Measurements from ENCODE around the gene KLRD1. TPM values are rescaled to one million over a fixed set of nuclear protein-coding genes. Genes with fewer than 3 reads are reported as not detected.
"Not testable (repeated sequence)": the region's sequence is repeated elsewhere in the genome, so short reads cannot be mapped to it uniquely, and the experiment has no call there.

Gene KLRD1
- total and polyA plus RNA-seq, 12 donors, result 0.10 to 3.1 (median 0.68) TPM

GRCh38 chr12:10372559-10372958 is 64.9 kb downstream of the KLRD1 start:
- TF ChIP-seq, protein P1, sequence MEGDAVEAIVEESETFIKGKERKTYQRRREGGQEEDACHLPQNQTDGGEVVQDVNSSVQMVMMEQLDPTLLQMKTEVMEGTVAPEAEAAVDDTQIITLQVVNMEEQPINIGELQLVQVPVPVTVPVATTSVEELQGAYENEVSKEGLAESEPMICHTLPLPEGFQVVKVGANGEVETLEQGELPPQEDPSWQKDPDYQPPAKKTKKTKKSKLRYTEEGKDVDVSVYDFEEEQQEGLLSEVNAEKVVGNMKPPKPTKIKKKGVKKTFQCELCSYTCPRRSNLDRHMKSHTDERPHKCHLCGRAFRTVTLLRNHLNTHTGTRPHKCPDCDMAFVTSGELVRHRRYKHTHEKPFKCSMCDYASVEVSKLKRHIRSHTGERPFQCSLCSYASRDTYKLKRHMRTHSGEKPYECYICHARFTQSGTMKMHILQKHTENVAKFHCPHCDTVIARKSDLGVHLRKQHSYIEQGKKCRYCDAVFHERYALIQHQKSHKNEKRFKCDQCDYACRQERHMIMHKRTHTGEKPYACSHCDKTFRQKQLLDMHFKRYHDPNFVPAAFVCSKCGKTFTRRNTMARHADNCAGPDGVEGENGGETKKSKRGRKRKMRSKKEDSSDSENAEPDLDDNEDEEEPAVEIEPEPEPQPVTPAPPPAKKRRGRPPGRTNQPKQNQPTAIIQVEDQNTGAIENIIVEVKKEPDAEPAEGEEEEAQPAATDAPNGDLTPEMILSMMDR (IDR thresholded peaks at IDR 0.05), result no peak
- TF ChIP-seq POLR2A (IDR thresholded peaks at IDR 0.05), result no peak
- peaks cover 0 to 9% of the 10 kb centered on the region in 2 donors for H3K4me1 ChIP-seq (replicated peaks in 1 of 2)
- no peaks in the 10 kb centered on the region for H3K36me3 ChIP-seq (replicated peaks in 1 of 2)
- H3K4me3 ChIP-seq, result no peak overlapping the region
- intact Hi-C loops (cut with DNase I), result no loop called here
- DNase-seq, result no peak
- 42 to 71% (median 44%) methylated on average over 1 of the region's 1 CpG for WGBS, 4 donors
- no peaks in the 10 kb centered on the region for H3K9me3 ChIP-seq (replicated peaks in 1 of 3)
- H3K27ac ChIP-seq, result no peak overlapping the region
- H3K27me3 ChIP-seq, result no peaks in the 10 kb centered on the region

DNA sequence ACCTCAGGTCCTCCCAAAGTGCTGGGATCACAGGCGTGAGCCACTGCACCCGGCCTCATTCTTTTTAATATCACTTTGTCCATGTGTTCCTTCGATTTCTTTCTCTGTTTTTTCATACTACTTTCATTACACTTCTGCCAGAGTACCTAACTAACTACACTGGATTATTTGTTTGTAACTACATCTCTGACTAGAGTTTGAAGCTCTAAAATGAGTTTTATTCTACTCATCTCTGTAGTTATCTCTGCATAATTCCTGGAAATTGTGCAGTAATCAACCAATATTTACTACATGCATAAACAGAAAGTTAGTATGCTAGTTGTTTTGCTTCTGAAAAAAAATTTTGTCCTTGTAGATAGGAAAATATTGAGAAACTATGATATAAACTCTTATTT is 67.0 kb downstream of the KLRD1 start:
- TF ChIP-seq POLR2A (IDR thresholded peaks at IDR 0.05), result no peak
- TF ChIP-seq, protein P1 (IDR thresholded peaks at IDR 0.05), result no peak
- 89 to 94% (median 91%) methylated on average over 3 of the region's 3 CpGs for WGBS, 4 donors
- Histone ChIP-seq H3K27me3 (no peaks in the 10 kb centered on the region), H3K27ac (no peak overlapping the region), H3K4me3 (no peak overlapping the region), H3K36me3 (replicated peaks in 1 of 2) (no peaks in the 10 kb centered on the region), H3K4me1 (replicated peaks in 1 of 2) (peaks cover 0 to 1% of the 10 kb centered on the region in 2 donors), H3K9me3 (replicated peaks in 1 of 3) (no peaks in the 10 kb centered on the region)
- DNase-seq, result no peak
- intact Hi-C loops (cut with DNase I), result no loop called here

DNA sequence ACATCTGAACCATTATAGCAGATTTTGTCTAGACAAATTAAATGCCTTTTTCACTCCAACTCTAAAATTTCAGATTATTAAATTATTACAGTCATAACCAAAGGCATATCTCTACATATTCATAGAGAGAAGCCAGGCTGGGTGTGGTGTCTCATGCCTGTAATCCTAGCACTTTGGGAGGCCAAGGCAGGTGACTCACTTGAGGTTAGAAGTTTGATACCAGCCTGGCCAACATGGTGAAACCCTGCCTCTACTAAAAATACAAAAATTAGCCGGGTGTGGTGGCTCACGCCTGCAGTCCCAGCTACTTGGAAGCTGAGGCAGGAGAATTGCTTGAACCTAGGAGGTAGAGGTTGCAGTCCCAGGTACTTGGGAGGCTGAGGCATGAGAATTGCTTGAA is 71.1 kb downstream of the KLRD1 start:
- 79 to 95% (median 92%) methylated on average over 2 of the region's 2 CpGs for WGBS, 4 donors
- intact Hi-C loops (cut with DNase I); H3K27ac ChIP-seq: not testable (repeated sequence)

More for the DNA sequence above, 71.1 kb downstream of the KLRD1 start:
- not testable (repeated sequence) for H3K9me3 ChIP-seq (replicated peaks in 1 of 3); H3K4me1 ChIP-seq (replicated peaks in 1 of 2); DNase-seq; H3K36me3 ChIP-seq (replicated peaks in 1 of 2); H3K27me3 ChIP-seq; H3K4me3 ChIP-seq

Other genes with a start within 250 kb of the KLRD1 start
- gene CLEC1A, start 208.9 kb upstream of the KLRD1 start, total RNA-seq, result 1 to 10 TPM; 1.4 to 4.9 (median 2.9) TPM
- 1 to 10 TPM; 3.3 to 5.6 (median 3.3) TPM for gene CLEC1A, start 208.9 kb upstream of the KLRD1 start, polyA plus RNA-seq
- gene CLEC7A, start 177.7 kb upstream of the KLRD1 start, total RNA-seq, result 10 to 100 TPM in 4 of 9 donors, 1 to 10 TPM in 5; 3.3 to 23.6 (median 8.8) TPM
- 1 to 10 TPM; 3.8 to 4.9 (median 3.9) TPM for gene CLEC7A, start 177.7 kb upstream of the KLRD1 start, polyA plus RNA-seq
- 1 to 10 TPM in 2 of 9 donors, under 1 TPM in 6, not detected in 1; 0.28 to 1.8 (median 0.60) TPM for gene OLR1, start 135.7 kb upstream of the KLRD1 start, total RNA-seq
- 1 to 10 TPM in 2 of 3 donors, under 1 TPM in 1; 0.37 to 2.2 (median 1.9) TPM for gene OLR1, start 135.7 kb upstream of the KLRD1 start, polyA plus RNA-seq
- gene TMEM52B, start 128.8 kb upstream of the KLRD1 start, total RNA-seq, result 1 to 10 TPM in 1 of 9 donors, under 1 TPM in 5, not detected in 3; 0.07 to 2.3 (median 0.34) TPM
- under 1 TPM; 0.07 to 0.56 (median 0.37) TPM for gene TMEM52B, start 128.8 kb upstream of the KLRD1 start, polyA plus RNA-seq
- 100 to 1,000 TPM in 4 of 9 donors, 10 to 100 TPM in 5; 71.6 to 260 (median 98.4) TPM for gene GABARAPL1, start 95.0 kb upstream of the KLRD1 start, total RNA-seq
- gene GABARAPL1, start 95.0 kb upstream of the KLRD1 start, polyA plus RNA-seq, result 100 to 1,000 TPM in 1 of 3 donors, 10 to 100 TPM in 2; 58.2 to 224 (median 58.9) TPM
- gene KLRK1, start 82.2 kb downstream of the KLRD1 start, total RNA-seq, result 1 to 10 TPM in 3 of 9 donors, under 1 TPM in 4, not detected in 2; 0.25 to 5.2 (median 0.90) TPM
- 1 to 10 TPM; 1.5 to 2.4 (median 2.4) TPM for gene KLRK1, start 82.2 kb downstream of the KLRD1 start, polyA plus RNA-seq
- not detected for gene KLRC4, start 101.9 kb downstream of the KLRD1 start, total RNA-seq
- gene KLRC4, start 101.9 kb downstream of the KLRD1 start, polyA plus RNA-seq, result under 1 TPM in 1 of 3 donors, not detected in 2; 0.22 TPM
- gene KLRC3, start 112.7 kb downstream of the KLRD1 start, total RNA-seq, result under 1 TPM in 1 of 9 donors, not detected in 8; 0.17 TPM
- gene KLRC3, start 112.7 kb downstream of the KLRD1 start, polyA plus RNA-seq, result under 1 TPM in 1 of 3 donors, not detected in 2; 0.26 TPM
- 1 to 10 TPM in 1 of 9 donors, under 1 TPM in 1, not detected in 7; 0.69 to 3.8 TPM for gene KLRC2, start 128.1 kb downstream of the KLRD1 start, total RNA-seq
- gene KLRC2, start 128.1 kb downstream of the KLRD1 start, polyA plus RNA-seq, result not detected
- gene KLRC1, start 145.5 kb downstream of the KLRD1 start, total RNA-seq, result under 1 TPM in 4 of 9 donors, not detected in 5; 0.14 to 0.47 (median 0.40) TPM
- gene KLRC1, start 145.5 kb downstream of the KLRD1 start, polyA plus RNA-seq, result under 1 TPM in 2 of 3 donors, not detected in 1; 0.11 to 0.20 TPM
- 1 to 10 TPM in 2 of 9 donors, under 1 TPM in 6, not detected in 1; 0.25 to 2.6 (median 0.61) TPM for gene EIF2S3B, start 198.0 kb downstream of the KLRD1 start, total RNA-seq
- under 1 TPM; 0.10 to 0.59 (median 0.56) TPM for gene EIF2S3B, start 198.0 kb downstream of the KLRD1 start, polyA plus RNA-seq

Data from adrenal gland (tissue), 12 donors.